OCI-LY7 (cell line): ENCODE data around the gene HAND1.

ENCODE experiments used
- CTCF ChIP-seq: fragments of 200-600 bp; sonication (generic); conservative IDR thresholded peaks from 2 replicates; pipeline ENCODE4 v1.5.1; 2014; ENCODE audit warnings: mild to moderate bottlenecking, antibody characterized with exemption, low read length, moderate library complexity, mixed read lengths
- EZH2phosphoT487 ChIP-seq: fragments of 200-600 bp; sonication (generic); IDR thresholded peaks from 2 replicates; pipeline ENCODE4 v1.6.1; 2018; ENCODE audit warnings: low read depth, borderline replicate concordance, mild to moderate bottlenecking, mixed run types, antibody characterized with exemption, low read length, moderate library complexity, mixed read lengths

- TF ChIP-seq CTCF = no peak
- no peak for TF ChIP-seq EZH2phosphoT487
Measured at GRCh38 chr5:154428208-154428607, 49.8 kb downstream of the HAND1 start.
